Stimulated activated CD4-positive, alpha-beta T cell treated with anti-CD3 and anti-CD28 coated beads, Interleukin-2, amount 100 ng/mL, for 24 hours (primary cell): Measurements from ENCODE around the gene CMIP.

Source experiments
- DNase-seq, 2 donors: peaks; one replicate each; pipeline ENCODE4 v3.0.0-alpha.2; 2020

Gene CMIP

DNA sequence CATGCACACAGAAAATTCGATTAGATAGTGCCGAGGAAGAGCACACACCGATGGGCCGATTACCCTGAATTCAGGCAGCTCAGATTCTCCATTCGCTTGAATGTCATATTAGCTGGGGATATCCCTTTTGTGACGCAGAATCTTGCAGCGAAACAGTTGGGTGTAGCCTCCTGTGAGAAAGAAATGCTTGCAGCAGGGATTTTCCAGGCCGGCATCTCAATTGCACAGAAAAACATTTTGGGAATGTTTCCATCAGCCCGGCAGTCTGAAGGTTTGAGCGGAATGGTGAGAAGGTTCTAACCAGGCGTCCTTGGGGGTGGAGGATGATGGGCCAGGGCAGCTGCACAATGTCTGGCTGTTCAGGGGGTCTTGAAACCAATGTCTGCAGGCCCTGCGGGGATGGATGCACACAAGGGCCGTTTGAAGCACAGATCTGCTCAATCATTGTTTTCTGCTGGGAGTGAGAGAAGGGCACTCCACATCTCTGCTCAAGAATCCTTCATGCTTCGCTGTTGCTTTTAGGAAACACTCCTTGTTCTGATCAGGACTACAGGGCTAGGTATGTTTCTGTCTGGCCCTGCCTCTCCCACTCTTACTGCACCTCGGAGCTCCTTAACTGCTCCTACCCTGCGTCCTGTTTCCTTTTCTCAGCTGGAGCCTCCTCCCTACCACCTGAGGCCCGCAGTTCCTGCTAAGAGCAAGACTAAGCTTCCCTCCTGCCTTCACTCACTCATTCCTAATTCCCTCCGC, 94.6 kb downstream of the CMIP start:
- DNase-seq = no peak

DNA sequence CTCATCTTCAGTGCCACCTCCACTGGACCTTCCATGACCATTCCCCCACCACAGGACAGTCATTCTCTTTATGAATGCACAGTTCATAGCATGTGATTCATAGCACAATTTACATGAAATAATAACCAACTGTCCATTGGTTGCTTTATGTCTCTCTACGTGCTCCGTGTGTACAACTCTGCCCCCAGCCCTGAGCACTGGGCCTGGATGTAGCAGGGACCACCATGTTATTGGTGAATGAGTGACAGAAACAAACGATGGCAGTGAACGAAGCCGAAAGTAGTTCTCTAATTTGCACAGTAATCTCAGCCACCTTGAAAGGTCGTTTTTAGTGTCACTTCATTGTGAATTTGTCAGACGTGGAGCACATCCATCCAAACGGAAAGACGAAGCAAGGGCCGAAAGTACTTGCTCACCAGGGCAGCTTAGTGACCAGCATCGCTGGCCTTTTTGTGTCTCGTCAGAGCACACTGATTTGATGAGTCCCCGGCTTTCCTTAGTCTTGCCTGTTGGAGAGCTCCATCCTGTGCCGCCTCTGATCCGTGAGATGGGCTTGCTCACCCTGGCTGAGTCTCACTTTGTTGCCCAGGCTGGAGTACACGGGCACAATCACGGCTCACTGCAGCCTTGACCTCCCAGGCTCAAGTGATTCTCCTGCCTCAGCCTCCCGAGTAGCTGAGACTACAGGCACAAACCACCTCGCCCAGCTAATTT, 95.3 kb downstream of the CMIP start:
- DNase-seq = no peak

- no peak for DNase-seq
Observed at GRCh38 chr16:81541314-81541713, 96.7 kb downstream of the CMIP start.

DNA sequence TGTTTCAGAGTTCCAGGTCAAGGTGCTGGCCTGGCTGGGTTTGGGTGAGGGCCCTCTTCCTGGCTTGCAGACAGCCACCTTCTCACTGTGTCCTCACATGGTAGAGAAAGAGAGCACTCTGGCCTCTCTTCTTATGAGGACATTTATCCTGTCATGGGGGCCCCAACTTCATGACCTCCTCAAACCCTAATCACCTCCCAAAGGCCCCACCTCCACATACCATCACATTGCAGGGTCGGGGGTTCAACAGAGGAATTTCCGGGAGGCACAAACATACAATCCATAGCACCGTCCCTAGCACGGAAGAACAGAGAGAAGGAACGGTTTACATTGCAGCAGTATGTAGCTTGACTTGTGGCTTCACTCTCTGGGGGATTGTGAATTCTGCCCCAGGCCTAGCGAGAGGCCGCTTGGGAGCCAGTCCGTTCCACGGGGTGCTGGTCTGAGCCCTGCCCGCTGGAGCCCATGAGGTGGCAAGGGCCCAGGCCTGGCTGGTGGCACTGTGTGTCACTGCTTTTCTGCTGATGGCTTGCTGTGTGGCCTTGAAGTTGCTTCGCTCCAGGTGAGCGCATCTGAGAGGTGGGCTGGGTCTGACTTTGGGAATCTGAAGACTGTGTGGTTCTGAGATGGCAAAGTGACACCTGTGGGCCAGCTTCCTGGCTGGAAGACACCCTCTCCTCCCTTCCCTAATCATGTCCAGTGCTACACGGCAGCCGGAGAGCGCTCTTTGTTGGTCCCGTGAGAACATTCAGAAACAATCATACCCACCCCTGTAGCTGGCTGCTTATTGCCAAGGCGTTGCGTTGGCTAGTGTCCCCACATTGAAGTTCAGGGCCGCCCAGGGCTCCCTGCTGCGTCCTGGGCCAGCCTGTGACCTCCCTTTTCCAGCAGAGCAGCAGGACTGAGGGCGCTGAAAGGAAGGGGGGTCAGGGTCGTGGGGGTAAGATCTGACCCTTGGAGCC, 98.3 kb downstream of the CMIP start:
- DNase-seq = no peak

- DNase-seq = no peak
Observed at GRCh38 chr16:81543571-81543970, 99.0 kb downstream of the CMIP start.

DNA sequence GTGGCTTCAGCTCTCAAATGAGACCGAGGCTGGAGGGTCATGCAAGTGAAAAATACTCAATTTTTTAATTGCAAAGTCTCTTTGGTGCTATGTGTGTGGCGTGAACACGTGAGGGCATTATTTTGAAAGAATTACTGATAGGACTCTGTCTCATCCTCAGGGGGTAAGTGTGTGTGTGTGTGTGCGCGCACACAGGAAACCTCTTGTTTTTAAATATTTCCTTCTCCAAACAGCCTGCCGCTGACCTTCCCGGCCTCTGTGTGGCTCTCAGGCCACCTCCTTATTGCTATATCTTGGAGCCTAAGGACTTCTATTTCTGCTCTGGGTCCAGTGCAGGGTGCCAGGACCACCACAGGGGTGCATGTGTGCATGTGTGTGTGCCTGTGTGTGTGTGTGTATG, 99.7 kb downstream of the CMIP start:
- no peak for DNase-seq

- no peak for DNase-seq
Observed at GRCh38 chr16:81544700-81545271, 100.2 kb downstream of the CMIP start.

DNA sequence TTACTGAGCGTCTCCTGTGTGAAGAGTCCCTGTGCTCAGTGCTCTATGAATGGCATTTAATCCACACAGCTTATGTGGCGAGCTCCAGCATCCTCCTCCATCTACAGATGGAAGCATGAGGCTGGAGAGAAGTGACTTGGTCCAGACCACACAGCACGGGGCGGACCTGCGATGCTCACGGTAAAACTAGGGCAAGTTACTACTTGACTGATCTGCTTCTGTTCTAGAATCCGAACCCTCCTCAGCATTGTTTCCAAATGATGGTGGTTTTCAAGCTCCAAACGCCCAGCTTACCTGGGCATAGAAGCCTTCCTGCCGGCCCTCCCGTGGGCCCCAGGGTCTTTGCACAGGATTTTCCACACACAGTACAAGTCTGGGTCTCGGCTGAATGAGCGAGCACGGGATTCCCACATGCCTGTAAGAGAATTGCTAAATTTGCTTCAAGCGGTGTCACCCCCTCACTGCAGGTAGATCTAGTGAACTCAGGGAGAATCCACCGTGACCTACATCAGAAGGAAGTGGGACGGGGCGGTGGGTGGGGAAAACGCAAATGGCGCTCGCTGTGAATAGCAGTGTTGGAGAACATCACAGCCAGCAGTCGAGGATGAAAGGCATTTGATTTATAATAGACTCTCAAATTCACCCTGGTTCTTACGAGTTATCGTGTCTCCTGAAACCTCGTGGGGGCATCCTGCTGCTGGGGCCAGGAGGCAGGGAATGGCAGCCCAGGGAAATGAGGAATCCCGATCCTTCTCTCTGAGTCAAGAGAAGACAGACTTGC, 101.1 kb downstream of the CMIP start:
- DNase-seq = no peak

GRCh38 chr16:81546781-81547180, 102.2 kb downstream of the CMIP start:
- DNase-seq = no peak

GRCh38 chr16:81547194-81547938, 102.8 kb downstream of the CMIP start:
- no peak for DNase-seq

GRCh38 chr16:81547939-81548216, 103.3 kb downstream of the CMIP start:
- DNase-seq = no peak

- DNase-seq = no peak
Observed at GRCh38 chr16:81548551-81548875, 103.9 kb downstream of the CMIP start.

DNA sequence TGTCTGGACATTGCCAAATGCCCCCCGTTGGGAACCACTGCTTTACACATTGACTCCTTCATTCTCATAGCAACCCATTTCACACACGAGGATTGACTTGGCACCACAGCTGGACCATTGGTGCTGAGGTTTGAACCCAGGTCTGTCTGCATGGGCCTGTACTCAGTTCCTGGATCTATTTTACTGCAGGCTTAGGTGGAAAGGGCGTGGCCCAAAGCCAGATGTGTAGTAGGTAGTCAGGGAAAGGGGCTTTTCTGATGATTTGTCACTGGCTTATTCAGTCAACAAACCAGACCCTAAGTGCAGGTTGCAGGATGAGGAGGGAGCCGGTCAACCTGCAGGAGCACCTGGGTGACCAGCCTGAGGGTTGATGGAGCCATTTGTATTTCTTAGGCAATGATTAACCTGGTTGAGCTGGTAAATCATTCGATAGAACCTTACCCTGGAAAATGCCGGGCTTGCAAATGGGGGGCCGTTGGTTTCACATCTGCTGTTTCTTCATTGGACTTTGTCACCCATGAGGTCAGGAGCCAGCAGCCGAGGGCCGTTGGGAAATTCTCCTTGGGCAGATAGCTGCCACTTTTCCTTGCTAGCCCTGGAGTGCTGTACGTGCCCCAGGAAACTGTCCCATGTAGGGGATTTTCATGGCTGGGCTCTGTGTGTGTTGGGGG, 104.4 kb downstream of the CMIP start:
- DNase-seq = no peak

- no peak for DNase-seq
Observed at GRCh38 chr16:81549547-81550431, 105.2 kb downstream of the CMIP start.

DNA sequence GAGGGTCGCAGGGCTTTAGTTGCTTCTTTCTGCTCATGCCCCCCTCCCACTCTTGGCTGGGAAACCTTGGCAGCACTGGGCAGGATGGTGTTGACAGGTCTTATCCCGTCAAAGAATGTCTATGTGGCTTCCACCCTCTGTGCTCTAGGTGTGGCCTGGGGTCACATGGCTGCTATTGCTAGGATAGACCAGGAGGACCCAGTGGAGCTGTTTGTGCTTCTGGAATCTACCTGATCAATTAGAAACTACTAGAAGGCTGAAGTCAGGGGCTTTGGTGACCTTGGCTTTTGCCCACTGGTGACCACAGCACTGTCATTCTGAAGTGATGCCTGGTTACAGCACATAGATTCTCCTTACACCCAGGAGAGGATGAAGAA, 105.8 kb downstream of the CMIP start:
- DNase-seq = no peak

- no peak for DNase-seq
Observed at GRCh38 chr16:81551151-81551808, 106.7 kb downstream of the CMIP start.

GRCh38 chr16:81551821-81552304, 107.3 kb downstream of the CMIP start:
- no peak for DNase-seq

- no peak for DNase-seq
Observed at GRCh38 chr16:81552743-81553079, 108.1 kb downstream of the CMIP start.

DNA sequence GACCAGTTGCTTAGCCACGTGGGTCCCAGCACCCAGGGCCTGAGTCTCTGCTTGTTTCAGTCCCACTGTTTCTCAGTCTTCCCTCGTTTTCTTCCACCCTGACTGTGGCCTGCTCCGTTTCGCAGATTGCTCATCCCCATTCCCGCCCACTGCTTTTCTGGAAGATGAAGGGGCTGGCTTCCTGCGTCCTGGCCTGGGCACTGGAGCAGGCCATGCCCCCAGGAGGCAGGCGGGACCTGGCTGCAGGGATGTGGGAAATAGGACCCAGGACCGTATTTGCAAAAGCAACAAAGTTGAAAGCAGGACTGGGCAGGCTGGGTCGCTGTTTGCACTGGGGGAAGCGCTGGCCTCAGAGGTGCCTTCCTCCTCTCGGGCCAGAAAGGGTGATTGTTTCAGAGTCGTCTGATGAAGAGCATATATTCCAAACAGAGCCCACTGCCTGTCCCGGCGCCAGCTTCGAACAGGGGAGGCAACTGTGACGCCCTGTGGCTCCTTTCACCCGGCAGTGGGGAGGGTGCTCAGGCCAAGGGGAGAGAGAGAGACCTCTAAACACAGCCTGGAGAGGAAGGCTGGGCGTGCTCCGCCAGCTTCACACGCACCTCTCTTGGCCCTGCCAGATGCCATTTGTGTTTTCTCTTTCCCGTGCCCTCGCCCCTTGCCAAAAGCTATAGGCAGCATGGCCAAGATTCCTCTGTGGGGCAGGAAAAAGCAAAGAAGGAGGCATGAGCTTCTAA, 108.6 kb downstream of the CMIP start:
- no peak for DNase-seq
